Measurements from ENCODE around the gene LTF.
"Not testable (repeated sequence)": the region's sequence is repeated elsewhere in the genome, so short reads cannot be mapped to it uniquely, and the experiment has no call there.

The LTF gene

GRCh38 chr3:46393011-46393410, 71.7 kb downstream of the LTF start:
- DNase-seq = no peak

- not testable (repeated sequence) for DNase-seq
Observed at GRCh38 chr3:46391526-46391925, 73.2 kb downstream of the LTF start.

GRCh38 chr3:46389306-46389705, 75.4 kb downstream of the LTF start:
- DNase-seq = no peak

GRCh38 chr3:46388847-46389246, 75.9 kb downstream of the LTF start:
- DNase-seq = not testable (repeated sequence)

GRCh38 chr3:46386205-46386604, 78.5 kb downstream of the LTF start:
- no peak for DNase-seq
